NT2/D1 (cell line): Measurements from ENCODE around the gene TTC6.

Experiments
- SUZ12 ChIP-seq: IDR thresholded peaks from 2 replicates; pipeline ENCODE4 v1.6.1; 2011; ENCODE audit not compliant: insufficient read length, insufficient read depth; ENCODE audit errors: extremely low read depth
- YY1 ChIP-seq: IDR thresholded peaks from 2 replicates; pipeline ENCODE4 v1.6.1; 2011; ENCODE audit not compliant: insufficient read length, insufficient read depth
- ZNF274 ChIP-seq: IDR thresholded peaks from 2 replicates; pipeline ENCODE4 v1.6.1; 2011; ENCODE audit warnings: mild to moderate bottlenecking, low read depth, low read length

DNA sequence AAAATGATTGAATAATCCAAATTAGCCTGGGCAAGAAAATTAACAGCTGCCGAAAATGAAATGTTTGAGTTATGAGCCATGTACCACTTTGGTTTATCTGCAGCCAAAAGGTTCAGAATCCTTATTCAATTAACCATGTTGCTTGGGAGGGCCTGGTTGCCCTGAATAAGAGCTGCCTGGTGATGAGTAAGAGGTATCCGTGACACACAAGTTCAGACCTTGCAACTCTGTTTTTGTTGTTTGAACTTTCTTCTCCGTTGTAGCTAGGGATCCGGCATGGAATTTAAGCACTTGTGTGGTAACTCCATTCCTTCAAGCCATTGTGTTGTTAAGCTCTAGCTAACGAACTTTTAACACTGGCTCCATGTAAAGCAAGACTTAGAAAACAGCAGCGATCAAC, 36.0 kb upstream of the TTC6 start:
- TF ChIP-seq SUZ12 (no peak), ZNF274 (no peak), YY1 (no peak)
